ENCODE data around the gene ACSM5. TPM values are rescaled to one million over a fixed set of nuclear protein-coding genes. Genes with fewer than 3 reads are reported as not detected.
A peak's percentile ranks its signal among the peaks of the same experiment; 100 is the strongest.
"Not testable (repeated sequence)": the region's sequence is repeated elsewhere in the genome, so short reads cannot be mapped to it uniquely, and the experiment has no call there.

The ACSM5 gene
- total RNA-seq, 6 donors from 2014 or later: 0.89 to 11.5 (median 2.3) TPM

- not testable (repeated sequence) for H3K4me1 ChIP-seq; H3K36me3 ChIP-seq; H3K4me3 ChIP-seq; DNase-seq; H3K27ac ChIP-seq; H3K27me3 ChIP-seq; H3K9me3 ChIP-seq; ATAC-seq (ENCODE audit: low FRiP score in 2 of 2)
Measured at GRCh38 chr16:20468954-20469353, 59.6 kb downstream of the ACSM5 start.

GRCh38 chr16:20469930-20470329 is 60.6 kb downstream of the ACSM5 start:
- H3K36me3 ChIP-seq; H3K27me3 ChIP-seq; ATAC-seq (ENCODE audit: low FRiP score in 2 of 2); DNase-seq; H3K4me1 ChIP-seq; H3K27ac ChIP-seq; H3K4me3 ChIP-seq; H3K9me3 ChIP-seq: not testable (repeated sequence)
- WGBS, 2 donors: 93% methylated on average over 2 of the region's 2 CpGs; no CpG with 5 or more reads in 1 of the 2 donors

- H3K9me3 ChIP-seq; H3K27me3 ChIP-seq; DNase-seq; H3K27ac ChIP-seq; H3K36me3 ChIP-seq; ATAC-seq (ENCODE audit: low FRiP score in 2 of 2); H3K4me1 ChIP-seq; H3K4me3 ChIP-seq: not testable (repeated sequence)
- WGBS, 2 donors: 80 to 88% methylated on average over 1 of the region's 1 CpG
Measured at GRCh38 chr16:20470732-20471131, 61.4 kb downstream of the ACSM5 start.

- not testable (repeated sequence) for H3K27ac ChIP-seq; H3K4me3 ChIP-seq; H3K36me3 ChIP-seq; ATAC-seq (ENCODE audit: low FRiP score in 2 of 2); H3K4me1 ChIP-seq; H3K27me3 ChIP-seq; DNase-seq; H3K9me3 ChIP-seq
- WGBS, 2 donors: 21 to 25% methylated on average over 2 of the region's 2 CpGs
Measured at GRCh38 chr16:20477188-20477744, 67.9 kb downstream of the ACSM5 start.

- peak in 1 of 2 donors; percentile 42 for ATAC-seq (ENCODE audit: low FRiP score in 2 of 2)
- H3K27ac ChIP-seq: not testable (repeated sequence)
Measured at GRCh38 chr16:20483989-20484388, 74.7 kb downstream of the ACSM5 start.

GRCh38 chr16:20484726-20485125 is 75.4 kb downstream of the ACSM5 start:
- TF ChIP-seq POLR2AphosphoS5 (IDR thresholded peaks at IDR 0.05): no peak
- TF ChIP-seq POLR2A (IDR thresholded peaks at IDR 0.05): no peak
- TF ChIP-seq CTCF (IDR thresholded peaks at IDR 0.05): no peak
- TF ChIP-seq EP300 (IDR thresholded peaks at IDR 0.05): no peak
- no peak overlapping the region for H3K4me3 ChIP-seq
- ATAC-seq (ENCODE audit: low FRiP score in 2 of 2): no peak
- no peaks in the 10 kb centered on the region for H3K9me3 ChIP-seq
- WGBS, 2 donors: 77 to 100% methylated on average over 1 of the region's 1 CpG
- no peak for DNase-seq
- no peaks in the 10 kb centered on the region for H3K27me3 ChIP-seq
- no peaks in the 10 kb centered on the region for H3K4me1 ChIP-seq
- H3K36me3 ChIP-seq: no peaks in the 10 kb centered on the region
- no peak overlapping the region for H3K27ac ChIP-seq

More at GRCh38 chr16:20483989-20484388, 74.7 kb downstream of the ACSM5 start:
- not testable (repeated sequence) for H3K4me1 ChIP-seq, H3K36me3 ChIP-seq, H3K9me3 ChIP-seq, H3K4me3 ChIP-seq, DNase-seq, H3K27me3 ChIP-seq
- WGBS, 2 donors: 33% methylated on average over 1 of the region's 1 CpG; no CpG with 5 or more reads in 1 of the 2 donors

GRCh38 chr16:20485408-20485807 is 76.1 kb downstream of the ACSM5 start:
- Histone ChIP-seq H3K27me3 (no peaks in the 10 kb centered on the region), H3K9me3 (no peaks in the 10 kb centered on the region), H3K36me3 (no peaks in the 10 kb centered on the region), H3K4me3 (no peak overlapping the region), H3K27ac (no peak overlapping the region), H3K4me1 (no peaks in the 10 kb centered on the region)
- TF ChIP-seq EP300 (IDR thresholded peaks at IDR 0.05): no peak
- TF ChIP-seq POLR2AphosphoS5 (IDR thresholded peaks at IDR 0.05): no peak
- no peak for TF ChIP-seq POLR2A (IDR thresholded peaks at IDR 0.05)
- no peak for TF ChIP-seq CTCF (IDR thresholded peaks at IDR 0.05)
- 81 to 88% methylated on average over 1 of the region's 1 CpG for WGBS, 2 donors
- DNase-seq: no peak
- ATAC-seq (ENCODE audit: low FRiP score in 2 of 2): no peak

Other genes starting within 250 kb of the ACSM5 start
- gene GP2, start 82.0 kb upstream of the ACSM5 start, total RNA-seq: 10 to 100 TPM in 1 of 6 donors, 1 to 10 TPM in 2, under 1 TPM in 1, not detected in 2; 0.39 to 15.4 (median 4.9) TPM
- not detected for gene UMOD, start 56.8 kb upstream of the ACSM5 start, total RNA-seq
- not detected for gene PDILT, start 4.8 kb upstream of the ACSM5 start, total RNA-seq
- gene ACSM2A, start 42.0 kb downstream of the ACSM5 start, total RNA-seq: under 1 TPM in 1 of 6 donors, not detected in 5; 0.34 TPM
- under 1 TPM in 3 of 6 donors, not detected in 3; 0.17 to 0.34 (median 0.20) TPM for gene ACSM2B, start 166.8 kb downstream of the ACSM5 start, total RNA-seq